Measurements from ENCODE around the gene NAGLU.
A peak's percentile ranks its signal among the peaks of the same experiment; 100 is the strongest.

The NAGLU gene

GRCh38 chr17:42568341-42569111 lies 32.5 kb downstream of the NAGLU start:
- DNase-seq (ENCODE audit: low spot score) = no peak
- in situ Hi-C loops (cut with MboI; ENCODE audit: low sequenced_read_pairs, unreplicated experiment) = no loop called here
- TF ChIP-seq, protein P1, sequence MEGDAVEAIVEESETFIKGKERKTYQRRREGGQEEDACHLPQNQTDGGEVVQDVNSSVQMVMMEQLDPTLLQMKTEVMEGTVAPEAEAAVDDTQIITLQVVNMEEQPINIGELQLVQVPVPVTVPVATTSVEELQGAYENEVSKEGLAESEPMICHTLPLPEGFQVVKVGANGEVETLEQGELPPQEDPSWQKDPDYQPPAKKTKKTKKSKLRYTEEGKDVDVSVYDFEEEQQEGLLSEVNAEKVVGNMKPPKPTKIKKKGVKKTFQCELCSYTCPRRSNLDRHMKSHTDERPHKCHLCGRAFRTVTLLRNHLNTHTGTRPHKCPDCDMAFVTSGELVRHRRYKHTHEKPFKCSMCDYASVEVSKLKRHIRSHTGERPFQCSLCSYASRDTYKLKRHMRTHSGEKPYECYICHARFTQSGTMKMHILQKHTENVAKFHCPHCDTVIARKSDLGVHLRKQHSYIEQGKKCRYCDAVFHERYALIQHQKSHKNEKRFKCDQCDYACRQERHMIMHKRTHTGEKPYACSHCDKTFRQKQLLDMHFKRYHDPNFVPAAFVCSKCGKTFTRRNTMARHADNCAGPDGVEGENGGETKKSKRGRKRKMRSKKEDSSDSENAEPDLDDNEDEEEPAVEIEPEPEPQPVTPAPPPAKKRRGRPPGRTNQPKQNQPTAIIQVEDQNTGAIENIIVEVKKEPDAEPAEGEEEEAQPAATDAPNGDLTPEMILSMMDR (IDR thresholded peaks at IDR 0.05; ENCODE audit: borderline replicate concordance, control extremely low read depth, extremely low read depth, insufficient read depth, missing control alignments) = no peak

DNA sequence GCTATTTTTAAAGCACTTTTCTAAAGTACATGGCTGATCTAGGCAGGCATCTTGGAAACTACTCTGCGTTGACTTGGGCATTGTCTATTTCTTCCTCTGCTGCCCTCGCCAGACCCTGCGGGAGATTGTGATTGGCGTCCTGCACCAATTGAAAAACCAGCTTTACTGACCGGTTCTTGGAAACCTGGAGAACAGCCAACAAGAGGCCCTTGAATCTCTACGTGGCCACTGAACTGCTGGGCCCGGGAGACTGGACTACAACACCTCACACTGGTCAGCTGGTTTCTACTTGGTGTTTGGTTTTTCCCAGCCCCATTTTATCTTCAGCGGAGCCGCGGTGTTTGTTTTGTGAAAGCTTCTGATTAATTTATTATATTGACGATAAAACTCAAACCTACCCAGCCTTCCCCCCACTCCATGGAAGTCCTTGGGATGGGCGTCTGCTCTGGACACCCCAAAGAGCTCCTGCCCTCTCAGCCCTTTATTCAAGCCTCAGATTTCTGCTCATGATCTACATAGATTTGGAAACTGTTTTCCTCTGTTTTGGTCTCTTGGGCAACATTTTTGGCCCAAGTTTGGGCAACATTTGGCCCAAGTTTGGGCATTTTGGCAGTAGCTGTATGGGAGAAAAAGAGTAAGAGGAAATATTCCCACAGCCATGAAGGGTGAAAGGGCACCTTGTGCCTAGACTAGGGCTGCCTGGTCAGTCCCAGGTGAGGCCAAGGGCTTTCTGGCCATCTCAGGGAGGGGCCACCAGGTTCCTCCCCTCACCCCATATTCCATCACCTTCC lies 35.6 kb downstream of the NAGLU start:
- DNase-seq (ENCODE audit: low spot score) = no peak
- in situ Hi-C loops (cut with MboI; ENCODE audit: low sequenced_read_pairs, unreplicated experiment) = no loop called here
- TF ChIP-seq, protein P1 (IDR thresholded peaks at IDR 0.05; ENCODE audit: borderline replicate concordance, control extremely low read depth, extremely low read depth, insufficient read depth, missing control alignments) = no peak

GRCh38 chr17:42573095-42573494 lies 37.1 kb downstream of the NAGLU start:
- TF ChIP-seq, protein P1 (IDR thresholded peaks at IDR 0.05; ENCODE audit: borderline replicate concordance, control extremely low read depth, extremely low read depth, insufficient read depth, missing control alignments) = no peak
- DNase-seq (ENCODE audit: low spot score) = no peak
- in situ Hi-C loops (cut with MboI; ENCODE audit: low sequenced_read_pairs, unreplicated experiment) = no loop called here

GRCh38 chr17:42574463-42574862 lies 38.4 kb downstream of the NAGLU start:
- TF ChIP-seq, protein P1 (IDR thresholded peaks at IDR 0.05; ENCODE audit: borderline replicate concordance, control extremely low read depth, extremely low read depth, insufficient read depth, missing control alignments) = no peak
- in situ Hi-C loops (cut with MboI; ENCODE audit: low sequenced_read_pairs, unreplicated experiment) = no loop called here
- DNase-seq (ENCODE audit: low spot score) = no peak

GRCh38 chr17:42577140-42577531 lies 41.1 kb downstream of the NAGLU start:
- TF ChIP-seq, protein P1 (IDR thresholded peaks at IDR 0.05; ENCODE audit: borderline replicate concordance, control extremely low read depth, extremely low read depth, insufficient read depth, missing control alignments) = no peak
- DNase-seq (ENCODE audit: low spot score) = no peak
- in situ Hi-C loops (cut with MboI; ENCODE audit: low sequenced_read_pairs, unreplicated experiment) = no loop called here

GRCh38 chr17:42577532-42578281 lies 41.7 kb downstream of the NAGLU start, which contains the start of gene PSMC3IP:
Gene PSMC3IP, minus strand, starts transcription at chr17:42577729. Its CDS starts 43 bp downstream, at chr17:42577686.
- peak; percentile 98 for DNase-seq (ENCODE audit: low spot score)
- in situ Hi-C loops (cut with MboI; ENCODE audit: low sequenced_read_pairs, unreplicated experiment) = no loop called here
- TF ChIP-seq, protein P1 (IDR thresholded peaks at IDR 0.05; ENCODE audit: borderline replicate concordance, control extremely low read depth, extremely low read depth, insufficient read depth, missing control alignments) = peak; percentile 34

All from GM13976 (cell line).